ENCODE data around the gene GNAO1.

- TF ChIP-seq YY1 (IDR thresholded peaks at IDR 0.05; ENCODE audit: low read depth) (no peak), REST (IDR thresholded peaks at IDR 0.05; ENCODE audit: low read depth, low read length) (no peak), NRF1 (IDR thresholded peaks at IDR 0.05; ENCODE audit: low read depth, low read length) (no peak), TAF1 (IDR thresholded peaks at IDR 0.05; ENCODE audit: borderline replicate concordance, low read depth, low read length) (no peak), POLR2AphosphoS5 (IDR thresholded peaks at IDR 0.05; ENCODE audit: low read depth, low read length) (no peak), NFIC (IDR thresholded peaks at IDR 0.05; ENCODE audit: borderline replicate concordance) (no peak), USF1 (IDR thresholded peaks at IDR 0.05; ENCODE audit: borderline replicate concordance, low read depth) (no peak), SIN3A (IDR thresholded peaks at IDR 0.05; ENCODE audit: borderline replicate concordance, low read depth, low read length) (no peak)
- TF ChIP-seq, protein P1, sequence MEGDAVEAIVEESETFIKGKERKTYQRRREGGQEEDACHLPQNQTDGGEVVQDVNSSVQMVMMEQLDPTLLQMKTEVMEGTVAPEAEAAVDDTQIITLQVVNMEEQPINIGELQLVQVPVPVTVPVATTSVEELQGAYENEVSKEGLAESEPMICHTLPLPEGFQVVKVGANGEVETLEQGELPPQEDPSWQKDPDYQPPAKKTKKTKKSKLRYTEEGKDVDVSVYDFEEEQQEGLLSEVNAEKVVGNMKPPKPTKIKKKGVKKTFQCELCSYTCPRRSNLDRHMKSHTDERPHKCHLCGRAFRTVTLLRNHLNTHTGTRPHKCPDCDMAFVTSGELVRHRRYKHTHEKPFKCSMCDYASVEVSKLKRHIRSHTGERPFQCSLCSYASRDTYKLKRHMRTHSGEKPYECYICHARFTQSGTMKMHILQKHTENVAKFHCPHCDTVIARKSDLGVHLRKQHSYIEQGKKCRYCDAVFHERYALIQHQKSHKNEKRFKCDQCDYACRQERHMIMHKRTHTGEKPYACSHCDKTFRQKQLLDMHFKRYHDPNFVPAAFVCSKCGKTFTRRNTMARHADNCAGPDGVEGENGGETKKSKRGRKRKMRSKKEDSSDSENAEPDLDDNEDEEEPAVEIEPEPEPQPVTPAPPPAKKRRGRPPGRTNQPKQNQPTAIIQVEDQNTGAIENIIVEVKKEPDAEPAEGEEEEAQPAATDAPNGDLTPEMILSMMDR (IDR thresholded peaks at IDR 0.05): no peak
- TF ChIP-seq, protein P2, sequence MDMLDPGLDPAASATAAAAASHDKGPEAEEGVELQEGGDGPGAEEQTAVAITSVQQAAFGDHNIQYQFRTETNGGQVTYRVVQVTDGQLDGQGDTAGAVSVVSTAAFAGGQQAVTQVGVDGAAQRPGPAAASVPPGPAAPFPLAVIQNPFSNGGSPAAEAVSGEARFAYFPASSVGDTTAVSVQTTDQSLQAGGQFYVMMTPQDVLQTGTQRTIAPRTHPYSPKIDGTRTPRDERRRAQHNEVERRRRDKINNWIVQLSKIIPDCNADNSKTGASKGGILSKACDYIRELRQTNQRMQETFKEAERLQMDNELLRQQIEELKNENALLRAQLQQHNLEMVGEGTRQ (IDR thresholded peaks at IDR 0.05; ENCODE audit: borderline replicate concordance, low read depth, low read length): no peak
Observed at GRCh38 chr16:56190048-56190676, 1.1 kb upstream of the GNAO1 start.
